ENCODE measurements around the gene PDCL2.
"Not testable (repeated sequence)": the region's sequence is repeated elsewhere in the genome, so short reads cannot be mapped to it uniquely, and the experiment has no call there.

PDCL2 gene

DNA sequence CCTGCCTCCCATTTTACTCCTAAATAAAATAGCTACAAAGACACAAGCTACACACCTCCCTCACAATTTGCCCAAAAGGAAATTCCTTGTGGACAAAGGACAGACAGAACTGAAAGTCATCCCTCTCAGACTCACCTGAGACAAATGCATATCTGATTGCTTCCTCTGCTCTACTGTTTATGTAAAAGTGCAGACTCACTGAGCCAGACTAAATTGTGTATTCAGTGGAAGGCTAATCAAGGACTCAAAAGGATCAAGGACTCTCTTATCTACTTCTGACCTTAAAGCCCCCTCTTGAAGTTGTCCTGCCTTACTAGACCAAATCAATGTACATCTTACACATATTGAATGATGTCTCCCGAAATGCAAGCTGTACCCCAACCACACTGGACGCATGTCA, 3.9 kb downstream of the PDCL2 start:
- no peak for DNase-seq (ENCODE audit: low read depth in 2 of 2, low spot score in 1 of 2)

DNA sequence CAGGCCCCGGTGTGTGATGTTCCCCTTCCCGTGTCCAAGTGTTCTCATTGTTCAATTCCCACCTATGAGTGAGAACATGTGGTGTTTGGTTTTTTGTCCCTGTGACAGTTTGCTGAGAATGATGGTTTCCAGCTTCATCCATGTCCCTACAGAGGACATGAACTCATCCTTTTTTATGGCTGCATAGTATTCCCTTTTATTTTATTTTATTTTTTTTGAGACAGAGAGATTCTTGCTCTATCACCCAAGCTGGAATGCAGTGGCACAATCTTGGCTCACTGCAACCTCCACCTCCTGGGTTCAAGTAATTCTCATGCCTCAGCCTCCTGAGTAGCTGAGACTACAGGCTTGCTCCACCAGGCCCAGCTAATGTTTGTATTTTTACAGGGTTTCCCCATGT, 9.3 kb downstream of the PDCL2 start:
- not testable (repeated sequence) for DNase-seq (ENCODE audit: low read depth in 2 of 2, low spot score in 1 of 2)

DNA sequence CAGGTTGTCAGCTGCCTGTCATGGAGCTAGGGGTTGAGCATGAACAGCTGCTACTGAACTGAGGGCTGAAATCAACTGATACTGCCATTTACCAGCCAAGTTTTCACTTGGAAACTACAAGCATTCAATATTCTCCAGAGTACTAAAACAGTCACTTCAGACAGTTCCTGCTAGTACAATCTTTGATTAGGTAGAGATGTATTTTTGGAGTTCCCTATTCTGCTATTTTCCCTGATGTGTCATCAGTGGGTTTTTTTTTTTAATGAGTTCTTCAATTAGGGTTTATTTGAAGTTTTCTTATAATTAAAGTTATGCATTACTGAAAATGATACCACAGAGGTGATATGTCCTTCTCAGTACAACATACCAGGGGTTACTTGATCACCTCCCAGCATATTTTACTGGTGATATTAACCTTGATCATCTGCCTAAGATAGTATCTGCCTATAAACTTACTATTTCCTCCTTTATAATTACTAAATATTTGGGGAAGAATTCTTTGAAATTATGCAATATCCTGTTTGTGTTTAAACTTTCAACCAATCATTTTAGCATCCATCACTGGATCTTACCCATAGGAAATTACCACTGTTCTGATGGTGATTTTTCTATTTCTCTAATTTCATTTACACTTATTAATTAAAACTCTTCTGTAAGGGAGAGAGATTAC, 13.6 kb downstream of the PDCL2 start:
- DNase-seq (ENCODE audit: low read depth in 2 of 2, low spot score in 1 of 2) = no peak

DNA sequence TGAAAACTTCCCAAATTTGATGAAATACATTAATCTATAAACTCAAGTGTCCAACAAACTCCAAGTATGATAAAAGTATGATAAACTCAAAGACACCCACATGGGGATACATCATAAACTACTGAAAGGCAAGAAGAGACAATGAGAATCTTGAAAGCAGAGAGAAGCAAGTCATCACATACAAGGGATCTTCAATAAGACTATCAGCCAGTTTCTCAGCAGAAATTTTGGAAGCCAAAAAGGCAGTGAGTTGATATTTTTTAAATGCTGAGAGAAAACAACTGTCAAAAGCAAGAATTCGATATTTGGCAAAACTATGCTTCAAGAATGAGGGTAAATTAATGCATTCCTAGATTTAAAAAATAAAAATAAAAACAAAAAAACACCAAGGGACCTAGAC, 16.5 kb downstream of the PDCL2 start:
- no peak for DNase-seq (ENCODE audit: low read depth in 2 of 2, low spot score in 1 of 2)

DNA sequence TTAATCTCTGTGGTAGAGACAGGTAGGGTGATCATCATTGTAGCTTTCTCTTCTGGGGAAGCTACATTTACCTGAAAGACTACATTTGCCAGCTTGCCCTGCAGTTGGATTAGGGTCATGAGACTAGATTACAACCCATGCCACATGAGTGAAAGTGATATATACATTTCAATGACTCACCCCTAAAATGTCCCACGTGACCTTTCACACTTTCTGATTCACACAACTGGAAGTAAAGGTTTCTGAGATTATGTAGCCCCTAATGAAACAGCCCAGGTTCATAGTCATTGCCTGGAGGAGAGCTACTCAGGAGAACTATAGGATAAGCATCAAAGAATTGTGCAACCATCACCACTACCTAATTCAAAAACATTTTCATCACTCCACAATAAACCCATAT, 17.8 kb downstream of the PDCL2 start:
- DNase-seq (ENCODE audit: low read depth in 2 of 2, low spot score in 1 of 2) = no peak

DNA sequence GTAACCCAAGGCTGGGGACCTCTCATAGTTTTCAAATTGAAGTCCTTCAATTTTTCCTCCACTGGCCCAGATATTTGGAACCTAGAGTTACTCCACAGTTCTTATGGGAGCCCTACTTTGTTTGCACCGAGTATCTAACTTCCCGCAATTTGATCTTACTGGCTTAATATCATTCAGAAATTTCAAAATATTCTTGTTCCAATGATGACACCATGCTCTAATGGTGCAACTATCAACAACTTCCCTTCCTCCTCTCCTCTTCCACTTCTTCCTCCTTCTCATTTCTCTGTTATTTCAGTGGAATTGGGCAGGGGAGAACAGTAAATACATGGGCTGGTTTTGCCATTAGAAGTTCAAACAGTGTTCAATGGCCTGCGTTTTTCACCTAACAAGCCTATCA, 20.2 kb downstream of the PDCL2 start:
- no peak for DNase-seq (ENCODE audit: low read depth in 2 of 2, low spot score in 1 of 2)

DNA sequence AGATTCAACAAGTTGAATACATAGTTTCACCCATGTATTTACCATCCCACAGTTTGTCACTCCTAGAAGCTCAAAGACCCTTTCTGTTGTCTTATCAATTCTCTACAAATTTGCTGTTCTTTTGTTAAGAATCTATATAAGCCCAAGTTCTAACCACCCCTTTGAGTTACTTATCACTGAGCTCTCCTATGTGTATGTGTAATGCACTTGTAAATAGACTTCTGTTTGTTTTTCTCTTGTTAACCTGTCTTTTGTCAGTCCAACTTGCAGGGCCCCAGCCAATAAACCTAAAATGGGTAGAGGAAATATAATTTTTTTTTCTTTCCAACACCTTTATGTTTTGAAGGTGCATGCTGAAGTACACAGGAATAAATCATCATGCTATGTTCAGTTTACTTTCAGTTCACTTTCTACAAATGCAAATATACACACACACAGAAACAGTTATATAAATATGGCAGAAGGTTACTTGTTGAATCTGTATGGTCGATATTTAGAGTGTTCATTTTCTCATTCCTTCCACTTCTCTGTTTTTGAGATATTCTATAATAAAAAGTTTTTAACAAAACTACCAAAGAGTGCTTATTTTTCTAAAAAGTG, 23.0 kb downstream of the PDCL2 start:
- no peak for DNase-seq (ENCODE audit: low read depth in 2 of 2, low spot score in 1 of 2)

DNA sequence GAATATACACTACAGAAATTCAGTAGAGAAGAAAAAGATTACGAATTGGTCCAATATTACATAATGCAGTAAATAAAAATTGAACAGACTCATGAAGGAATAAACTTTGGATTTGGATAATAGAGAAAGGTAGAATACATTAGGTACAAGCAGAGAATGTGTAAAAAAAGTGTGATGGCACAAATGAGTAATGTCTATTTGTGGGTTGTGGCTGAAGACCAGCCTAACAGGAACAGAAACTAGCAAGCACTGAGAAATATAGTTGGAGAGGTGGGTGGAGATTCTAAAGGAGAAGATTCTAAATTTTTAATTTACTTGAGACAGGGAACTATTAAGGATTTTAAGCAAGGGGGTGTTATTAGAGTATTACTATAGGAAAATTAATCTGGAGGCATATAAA, 30.2 kb downstream of the PDCL2 start:
- no peak for DNase-seq (ENCODE audit: low read depth in 2 of 2, low spot score in 1 of 2)

DNA sequence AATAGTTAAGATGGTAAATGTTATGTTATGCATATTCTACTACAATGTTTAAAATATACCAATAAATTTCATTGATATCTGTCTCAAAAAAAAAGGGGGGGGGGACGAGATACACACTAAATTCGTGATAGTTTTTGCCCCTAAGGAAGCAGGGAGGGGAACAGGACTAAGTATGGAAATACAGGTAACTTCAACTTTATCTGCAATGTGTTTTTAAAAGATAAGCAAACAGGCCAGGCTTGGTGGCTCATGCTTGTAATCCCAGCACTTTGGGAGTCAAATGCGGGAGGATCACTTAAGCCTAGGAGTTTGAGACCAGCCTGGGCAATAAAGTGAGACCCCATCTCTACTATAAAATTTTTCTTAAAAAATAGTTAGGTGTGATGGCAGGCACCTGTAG, 31.9 kb downstream of the PDCL2 start:
- DNase-seq (ENCODE audit: low read depth in 2 of 2, low spot score in 1 of 2) = no peak

DNA sequence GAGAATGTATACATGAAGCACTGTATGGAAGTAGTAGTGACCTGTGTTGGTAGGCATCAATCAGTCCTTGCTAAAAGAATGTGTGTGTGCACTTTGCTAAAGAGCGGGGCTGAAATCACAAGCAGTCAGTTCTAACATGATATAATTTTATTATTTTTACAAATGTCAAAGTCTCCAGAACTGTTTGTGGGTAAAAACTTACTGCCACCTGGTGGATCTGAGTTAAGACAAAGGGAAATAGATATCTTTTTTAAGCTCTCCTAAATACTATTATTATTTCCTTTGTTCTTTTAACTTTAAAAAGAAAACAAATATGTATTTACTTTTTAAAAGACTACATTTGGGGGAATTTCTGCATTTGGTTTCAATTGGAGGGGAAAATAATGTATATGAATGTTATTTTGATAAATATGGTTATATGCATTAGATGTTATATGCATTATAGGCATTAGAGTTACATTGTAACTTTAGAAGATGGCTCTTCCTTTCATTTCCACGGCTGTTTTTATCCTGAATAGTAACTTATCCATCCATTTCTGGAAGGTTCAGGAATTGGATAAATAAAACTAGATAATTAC, 37.5 kb downstream of the PDCL2 start:
- no peak for DNase-seq (ENCODE audit: low read depth in 2 of 2, low spot score in 1 of 2)

DNA sequence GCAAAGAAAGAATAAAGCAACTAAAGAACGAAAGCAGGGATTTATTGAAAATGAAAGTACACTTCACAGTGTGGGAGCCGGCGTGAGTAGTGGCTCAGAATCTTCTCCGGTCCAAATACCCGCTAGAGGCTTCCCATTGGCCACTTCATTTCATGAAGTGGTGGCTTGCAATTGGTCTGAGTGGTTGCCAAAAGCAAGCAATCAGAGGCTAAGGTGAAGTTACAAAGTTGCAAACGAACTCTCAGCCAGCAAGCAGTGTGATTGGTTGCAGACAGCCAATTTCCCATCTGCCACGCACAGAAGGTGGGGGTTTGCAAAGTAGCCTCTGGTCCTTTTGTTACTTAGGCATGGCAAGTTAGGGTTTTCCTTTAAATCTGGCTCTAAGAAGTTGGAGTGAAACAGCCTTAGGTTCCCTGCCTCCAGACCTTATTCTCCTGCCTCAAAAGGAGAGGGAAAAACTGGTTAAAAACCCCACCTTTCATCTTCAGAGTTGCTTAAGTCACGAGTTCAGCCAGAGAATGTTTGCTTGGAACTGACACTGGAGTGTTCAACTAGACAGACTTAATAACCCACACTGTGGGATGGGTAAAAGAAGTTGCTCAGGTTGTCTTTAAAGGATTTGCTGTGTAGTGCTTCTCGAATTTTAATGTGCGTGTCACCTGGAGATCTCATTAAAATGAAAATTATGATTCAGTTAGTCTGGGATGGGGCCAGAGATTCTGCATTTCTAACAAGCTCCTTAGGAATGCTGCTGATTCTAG, 38.4 kb downstream of the PDCL2 start:
- no peak for DNase-seq (ENCODE audit: low read depth in 2 of 2, low spot score in 1 of 2)

DNA sequence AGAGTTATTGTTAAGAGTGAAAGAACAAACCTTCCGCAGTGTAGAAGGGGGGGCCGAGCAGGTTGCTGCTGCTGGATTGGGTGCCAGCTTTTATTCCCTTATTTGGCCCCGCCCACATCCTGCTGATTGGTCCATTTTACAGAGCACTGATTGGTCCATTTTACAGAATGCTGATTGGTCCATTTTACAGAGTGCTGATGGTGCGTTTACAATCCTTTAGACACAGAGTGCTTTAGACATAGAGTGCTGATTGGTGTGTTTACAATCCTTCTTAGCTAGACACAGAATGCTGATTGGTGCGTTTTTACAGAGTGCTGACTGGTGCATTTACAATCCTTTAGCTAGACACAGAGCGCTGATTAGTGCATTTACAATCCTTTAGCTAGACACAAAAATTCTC, 40.1 kb downstream of the PDCL2 start:
- DNase-seq (ENCODE audit: low read depth in 2 of 2, low spot score in 1 of 2) = not testable (repeated sequence)

DNA sequence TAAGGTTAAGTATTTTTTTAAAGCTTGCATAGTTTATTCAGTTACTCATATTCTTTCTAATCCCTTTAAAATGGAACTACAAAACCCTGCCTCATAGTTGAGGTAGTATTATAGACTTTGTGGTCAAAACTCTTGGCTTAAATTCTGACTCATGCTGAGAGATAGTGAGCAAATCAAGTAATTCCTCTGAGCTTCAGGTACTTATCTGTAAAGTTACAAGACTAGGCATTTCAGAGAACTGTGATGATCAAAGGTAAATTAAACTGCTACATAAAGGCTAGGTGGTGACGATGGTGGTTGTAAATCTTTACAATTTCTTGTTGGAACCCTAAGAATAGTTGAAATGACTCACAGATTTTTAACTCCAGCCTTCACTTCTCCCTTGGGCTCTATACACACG, 42.2 kb downstream of the PDCL2 start:
- no peak for DNase-seq (ENCODE audit: low read depth in 2 of 2, low spot score in 1 of 2)

DNA sequence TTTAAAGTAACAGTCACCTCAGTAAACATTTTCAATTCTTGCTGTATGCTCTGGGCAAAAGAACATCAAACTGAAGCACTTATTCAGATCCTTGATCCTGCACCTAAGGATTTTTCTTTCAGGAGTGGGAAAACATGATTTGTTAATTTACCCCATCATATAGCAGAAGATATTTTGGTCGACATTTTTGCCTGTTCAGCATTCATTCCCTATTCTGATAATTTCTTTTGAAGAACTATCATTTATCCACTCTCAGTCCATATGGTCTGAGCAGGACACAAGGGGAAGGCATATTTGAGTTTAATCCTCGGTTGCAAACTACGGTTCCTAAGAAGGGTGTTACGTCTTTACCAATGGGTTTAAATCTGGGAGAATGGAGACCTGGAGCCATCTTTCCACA, 44.1 kb downstream of the PDCL2 start:
- DNase-seq (ENCODE audit: low read depth in 2 of 2, low spot score in 1 of 2) = no peak

DNA sequence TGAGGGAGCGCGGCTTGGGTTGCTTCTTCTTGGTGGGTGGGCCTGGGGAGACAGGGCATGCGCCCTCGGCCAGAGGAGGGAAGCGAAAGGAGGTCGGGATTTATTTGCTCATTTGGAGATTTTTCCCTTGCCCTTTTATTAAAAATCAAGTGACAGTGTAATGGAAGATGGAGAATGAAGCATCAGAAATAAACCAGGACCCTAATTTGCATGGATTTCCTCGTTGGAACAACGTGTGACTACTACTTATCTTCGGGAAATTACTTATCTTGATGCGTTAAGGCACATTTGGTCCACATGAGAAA, 44.6 kb downstream of the PDCL2 start:
- DNase-seq (ENCODE audit: low read depth in 2 of 2, low spot score in 1 of 2) = no peak

DNA sequence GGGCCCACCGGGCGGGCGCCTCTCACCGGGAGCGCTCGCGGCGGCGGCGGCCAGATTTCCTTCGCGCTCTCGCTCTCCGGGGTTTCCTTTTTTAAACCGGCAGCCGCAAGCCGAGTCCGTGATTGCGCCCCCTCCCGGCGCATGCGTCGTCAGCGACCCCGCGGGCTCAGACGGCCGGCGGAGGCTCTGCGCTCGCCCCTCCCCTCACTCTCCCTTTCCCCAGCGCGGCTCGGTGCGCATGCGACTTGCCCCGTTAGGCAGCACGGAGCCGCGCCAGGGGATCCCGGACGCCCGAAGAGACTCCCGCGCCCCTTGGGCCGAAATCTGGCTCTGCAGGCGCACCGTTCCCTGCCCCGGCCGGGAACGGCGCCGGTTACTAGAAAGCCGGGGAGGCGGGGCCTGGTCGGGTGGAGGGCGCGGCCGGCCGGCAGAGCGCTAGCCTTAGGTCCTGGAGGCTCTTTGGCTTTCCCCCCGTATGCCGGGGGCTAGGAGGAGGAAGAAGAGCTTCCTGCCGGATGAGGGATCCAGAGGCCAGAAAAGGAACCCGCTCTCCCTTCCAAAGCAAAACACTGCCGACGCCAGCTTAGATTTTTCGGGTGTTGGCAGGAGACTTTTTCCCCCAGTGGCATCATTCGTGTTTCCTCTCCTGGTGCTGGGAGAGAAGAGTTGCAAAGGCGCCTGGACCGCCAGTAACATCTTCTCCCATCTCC, 45.1 kb downstream of the PDCL2 start, which contains the start of gene CLOCK:
CLOCK (minus strand) TSS at position 154 of the 710 bp plus-strand sequence. CDS start 64,124 bp downstream, outside the sequence.
- DNase-seq (ENCODE audit: low read depth in 2 of 2, low spot score in 1 of 2) = peak; percentile 62 to 69

DNA sequence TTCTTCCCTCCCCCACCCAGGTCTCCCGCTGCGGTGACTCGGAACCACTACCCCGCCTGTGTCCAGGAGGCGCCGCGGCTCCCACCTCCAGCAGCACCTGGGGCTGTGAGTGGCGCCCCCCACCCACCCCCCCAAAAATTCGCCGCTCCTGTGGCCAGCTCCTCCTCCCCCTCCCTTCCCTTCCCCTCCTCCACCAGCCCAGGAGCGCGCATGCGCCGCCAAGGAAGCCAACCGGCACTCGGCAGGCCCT, 45.6 kb downstream of the PDCL2 start:
- DNase-seq (ENCODE audit: low read depth in 2 of 2, low spot score in 1 of 2) = no peak

DNA sequence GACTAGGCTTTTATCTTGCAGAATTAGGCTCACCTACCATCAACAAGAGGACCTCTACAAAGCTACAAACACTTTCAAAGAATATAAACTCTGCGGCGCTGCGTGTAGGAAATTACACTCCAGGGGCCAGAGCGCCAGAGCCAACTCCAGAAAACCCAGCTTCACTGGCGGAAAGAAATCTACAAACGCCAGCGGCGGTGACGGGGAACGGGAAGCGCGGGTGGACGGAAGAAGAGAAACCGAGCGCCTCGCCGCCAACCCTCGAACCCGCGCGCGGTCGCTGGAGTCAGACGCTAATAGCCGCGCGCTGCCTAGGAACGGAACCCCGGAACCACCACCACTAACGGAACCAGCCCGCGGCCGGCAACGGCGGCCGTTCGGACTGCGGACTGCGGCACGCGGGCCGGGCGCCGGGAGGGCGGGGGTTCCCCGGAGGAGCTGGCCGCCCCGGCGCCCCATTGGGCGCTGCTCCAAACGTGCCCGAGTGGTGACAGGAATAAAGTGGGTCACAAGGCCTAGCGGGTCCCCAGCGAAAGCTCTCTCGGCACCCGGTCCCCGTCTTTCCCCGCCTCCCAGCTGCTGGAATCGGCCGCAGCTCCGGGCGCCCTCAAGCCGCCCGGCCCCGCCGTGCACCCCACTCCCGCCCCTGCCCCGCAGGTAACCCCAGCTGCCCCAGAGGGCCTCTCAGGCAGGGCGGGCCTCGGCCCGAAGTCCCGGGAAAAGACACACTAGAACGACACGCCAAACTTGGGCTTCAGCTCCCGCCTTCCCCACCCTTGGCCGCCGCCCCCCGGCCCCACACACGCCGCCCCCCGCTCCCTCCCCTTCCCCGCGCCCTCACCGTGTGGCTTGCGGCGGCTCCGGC, 46.2 kb downstream of the PDCL2 start:
- DNase-seq (ENCODE audit: low read depth in 2 of 2, low spot score in 1 of 2) = peak; percentile 28 to 36

DNA sequence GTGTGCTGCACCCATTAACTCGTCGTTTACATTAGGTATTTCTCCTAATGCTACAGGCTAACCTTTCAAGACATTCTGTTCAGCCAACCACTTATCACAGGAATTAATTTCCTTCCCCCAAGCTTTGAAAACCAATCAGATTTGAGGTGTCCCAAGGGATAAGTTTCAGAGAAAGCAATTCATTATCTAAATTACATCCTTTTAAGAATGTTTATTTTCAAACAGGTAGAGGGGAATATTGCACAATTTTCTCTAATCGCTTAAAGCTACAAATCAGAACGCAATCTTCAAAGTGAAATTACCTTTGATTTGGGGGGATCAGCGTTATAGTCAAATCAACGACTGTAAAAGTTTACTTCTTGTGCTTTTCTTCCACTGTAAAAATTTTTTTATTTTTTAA, 46.9 kb downstream of the PDCL2 start:
- no peak for DNase-seq (ENCODE audit: low read depth in 2 of 2, low spot score in 1 of 2)

DNA sequence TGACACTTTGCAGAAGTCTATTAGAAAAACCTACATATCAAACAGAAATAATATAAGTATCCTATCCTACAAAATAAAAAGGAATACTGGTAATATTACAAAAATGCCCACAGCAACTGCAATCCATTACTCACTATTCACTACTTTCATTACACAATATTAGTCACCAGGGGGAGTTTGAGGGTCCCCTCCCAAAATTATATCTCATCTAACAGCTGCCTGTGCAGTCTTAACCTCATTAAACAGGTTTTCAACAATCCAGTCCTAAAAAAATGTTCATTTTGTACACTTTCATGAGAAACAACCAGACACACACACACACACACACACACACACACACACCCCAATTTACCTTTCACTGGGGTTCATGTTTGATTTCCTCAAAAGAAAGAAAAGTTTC, 48.2 kb downstream of the PDCL2 start:
- no peak for DNase-seq (ENCODE audit: low read depth in 2 of 2, low spot score in 1 of 2)

DNA sequence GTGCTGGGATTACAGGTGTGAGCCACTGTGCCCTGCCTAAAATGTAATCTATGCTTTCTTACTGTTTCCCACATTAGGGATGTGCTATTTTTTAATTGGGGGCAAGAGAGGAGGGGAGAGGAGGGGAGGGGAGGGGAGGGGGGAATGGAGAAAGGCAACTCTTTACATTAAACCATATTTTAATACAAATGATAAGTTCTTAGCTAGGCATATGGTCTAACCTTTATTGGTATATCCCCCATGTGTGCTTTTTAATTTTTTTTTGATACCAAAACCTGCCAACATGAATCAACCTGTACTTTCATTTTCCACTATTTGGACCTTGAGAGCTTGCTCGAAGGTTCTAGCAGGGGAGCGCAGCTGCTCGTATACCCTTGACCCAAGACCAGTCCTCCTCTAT, 51.8 kb downstream of the PDCL2 start:
- DNase-seq (ENCODE audit: low read depth in 2 of 2, low spot score in 1 of 2) = no peak
